HUDEP-2 (cell line): ENCODE measurements around the gene EDN1.
"Not testable (repeated sequence)": the region's sequence is repeated elsewhere in the genome, so short reads cannot be mapped to it uniquely, and the experiment has no call there.

ENCODE experiments used
- DNase-seq, 76 experiments: peaks; one replicate each; lab custom pipeline; 2025; ENCODE audit not compliant: unreplicated experiment in 76 of 76; lab: John Stamatoyannopoulos, UW

EDN1 gene

DNA sequence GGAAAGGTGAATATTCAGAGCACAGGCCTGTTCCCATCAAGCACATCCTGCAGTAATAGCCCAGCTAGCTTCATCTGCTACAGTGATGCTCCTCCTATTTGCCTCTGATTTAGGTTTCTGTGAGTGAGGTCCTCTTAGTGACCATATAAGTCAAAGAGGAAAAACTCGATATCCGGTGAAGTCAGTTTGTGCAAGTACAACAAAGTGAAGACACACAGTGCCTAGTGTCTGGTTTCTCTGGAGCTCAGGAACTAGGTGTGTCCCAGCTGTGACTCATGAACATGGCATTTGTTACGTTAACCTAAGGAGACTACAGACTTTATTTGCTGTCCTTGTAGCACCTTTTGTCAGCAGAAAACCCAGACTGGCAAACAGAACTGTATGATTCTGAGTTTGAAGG, 33.9 kb downstream of the EDN1 start:
- no peak for DNase-seq

DNA sequence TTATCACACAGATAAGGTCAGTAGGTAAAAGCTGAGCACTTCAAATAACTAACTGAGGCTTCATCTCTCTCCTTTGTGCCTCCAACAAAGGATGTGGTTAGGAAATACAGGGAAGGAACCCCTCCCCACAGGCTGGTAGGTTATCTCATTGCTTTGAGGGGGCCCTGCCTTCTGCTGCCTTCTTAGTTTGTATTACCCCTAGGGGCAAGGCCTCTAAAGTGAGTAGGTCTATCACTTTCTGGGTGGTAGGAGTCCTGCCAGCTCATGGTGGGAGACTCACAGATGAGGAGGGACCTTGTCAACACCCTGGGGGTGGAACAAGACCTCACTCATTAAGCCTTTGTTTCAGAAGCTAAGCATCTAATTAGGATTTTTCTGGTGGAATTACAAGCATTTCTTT, 34.6 kb downstream of the EDN1 start:
- DNase-seq = no peak

DNA sequence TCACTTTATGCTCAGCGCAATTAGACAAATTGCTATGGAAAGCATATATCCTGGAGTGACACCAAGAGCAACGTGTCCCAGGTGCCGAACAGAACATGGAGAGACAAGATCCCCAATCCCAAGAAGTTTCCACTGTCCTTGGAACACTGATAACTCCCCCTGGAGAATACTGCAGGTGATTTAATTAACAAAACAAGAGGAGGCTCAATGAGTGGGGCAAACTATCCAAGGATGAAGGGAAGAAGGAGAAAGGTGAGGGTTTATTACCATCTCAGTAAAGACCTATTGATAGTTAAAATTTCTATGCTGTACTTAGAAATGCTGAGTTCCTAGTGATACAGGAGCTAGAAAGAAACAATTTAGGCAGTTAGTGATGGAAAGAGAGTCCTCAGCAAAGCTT, 35.7 kb downstream of the EDN1 start:
- DNase-seq = no peak

DNA sequence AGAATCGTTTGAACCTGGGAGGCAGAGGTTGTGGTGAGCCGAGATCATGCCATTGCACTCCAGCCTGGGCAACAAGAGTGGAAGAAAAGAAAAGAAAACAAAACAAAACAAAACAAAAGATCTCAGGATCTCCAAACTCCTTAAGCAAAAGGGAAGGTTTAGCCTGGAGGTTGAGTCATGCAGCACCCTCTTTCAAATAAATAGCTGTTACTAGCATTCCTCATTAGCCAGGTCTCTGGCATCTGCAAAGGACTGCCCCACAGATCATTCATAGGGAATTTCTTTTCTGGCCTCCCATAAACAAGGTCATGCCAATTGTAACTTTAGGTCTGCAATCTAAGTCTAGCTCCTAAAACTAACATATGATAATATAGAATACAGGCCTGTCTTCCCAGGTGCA, 37.2 kb downstream of the EDN1 start:
- no peak for DNase-seq

DNA sequence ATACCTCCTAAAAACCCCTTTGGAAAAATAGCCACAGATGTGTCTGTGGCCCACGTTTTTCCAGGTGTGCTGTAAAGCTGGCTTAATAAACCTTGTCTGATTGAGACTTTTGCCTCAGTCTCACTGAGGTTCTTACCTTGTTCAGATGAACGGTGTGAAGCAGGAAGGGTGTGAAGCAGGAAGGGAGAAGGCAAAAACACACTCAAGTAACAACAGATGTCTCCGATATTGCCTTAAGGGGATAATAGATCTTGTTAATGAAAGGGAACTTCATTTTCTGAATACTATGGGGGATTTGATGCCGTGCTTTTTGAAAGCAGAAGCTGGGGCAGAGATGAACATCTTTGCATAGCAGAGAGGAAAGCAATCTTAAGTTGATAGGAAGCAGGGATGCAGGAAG, 37.8 kb downstream of the EDN1 start:
- DNase-seq = no peak

DNA sequence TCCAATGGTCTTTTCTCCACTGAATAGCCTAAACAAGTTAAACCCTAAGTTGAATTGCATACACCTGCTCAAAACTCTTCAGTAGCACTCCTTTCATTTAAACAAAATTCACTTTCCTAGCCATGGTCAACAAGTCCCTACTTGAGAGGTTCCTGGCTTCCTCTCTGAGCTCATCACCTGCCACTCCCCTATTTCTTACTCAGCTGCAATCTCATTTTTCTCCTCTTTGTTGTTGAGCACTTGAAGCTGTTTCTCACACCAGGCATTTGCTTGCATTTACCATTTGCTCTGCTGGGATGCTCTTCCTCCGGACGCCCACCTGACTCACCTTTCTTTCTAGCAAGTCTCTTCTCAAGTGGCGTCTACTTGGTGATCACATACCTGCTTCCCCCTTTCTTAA, 38.5 kb downstream of the EDN1 start:
- no peak for DNase-seq

DNA sequence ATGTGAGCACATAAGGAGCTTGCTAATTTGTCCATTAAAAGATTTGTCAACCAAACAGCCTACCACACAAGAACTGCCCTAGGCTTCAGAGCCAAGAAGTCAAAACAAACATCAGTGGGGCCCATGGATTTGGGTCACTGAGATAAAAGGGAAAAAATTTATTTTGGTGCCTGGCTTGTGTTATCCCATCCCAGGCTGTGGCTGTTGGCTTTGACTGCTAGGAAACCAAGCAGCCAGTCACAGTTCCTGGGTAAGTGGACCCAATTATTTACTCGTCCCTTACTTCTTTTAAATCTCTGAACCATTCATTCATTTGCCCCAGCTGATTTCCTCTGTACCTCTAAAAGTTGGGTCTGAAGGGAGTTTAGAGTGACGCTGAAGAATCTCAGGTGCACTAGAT, 41.3 kb downstream of the EDN1 start:
- DNase-seq = no peak

DNA sequence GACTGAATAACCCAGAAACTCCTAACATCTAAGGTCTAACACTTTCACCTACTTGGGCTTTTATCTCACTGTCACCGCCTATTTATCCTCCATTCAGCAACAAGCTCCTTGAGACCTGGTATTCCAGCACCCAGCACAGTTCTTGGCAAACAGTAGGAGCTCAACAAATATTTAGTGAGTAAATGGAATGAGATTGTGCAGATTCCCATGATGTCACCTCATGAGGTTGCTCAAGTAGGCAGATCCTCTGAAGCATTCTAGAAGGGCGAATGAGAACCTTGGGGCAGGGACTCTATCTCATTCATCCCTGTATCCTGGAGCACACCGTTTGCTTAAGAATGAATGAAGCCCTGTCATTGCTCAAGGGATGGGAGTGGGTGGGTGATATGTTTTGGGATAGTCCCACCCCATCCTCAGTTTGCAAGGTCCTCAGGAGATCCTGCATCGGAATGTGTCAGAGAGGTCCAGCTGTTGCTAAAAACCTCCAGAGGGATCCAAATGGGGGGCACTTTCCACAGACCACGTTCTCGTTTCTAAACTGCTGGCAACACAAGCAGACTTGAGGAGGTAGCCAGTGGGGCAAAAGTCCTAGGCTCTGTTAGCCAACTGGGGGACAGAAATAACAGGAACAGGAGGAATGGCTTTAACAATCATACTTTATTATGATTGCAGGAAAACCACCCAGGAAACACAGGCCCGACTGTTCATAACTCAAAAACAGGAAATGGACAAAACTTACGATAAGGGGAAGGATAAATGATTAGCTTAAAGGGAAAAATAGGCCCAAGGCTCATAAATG, 42.0 kb downstream of the EDN1 start:
- DNase-seq = no peak

DNA sequence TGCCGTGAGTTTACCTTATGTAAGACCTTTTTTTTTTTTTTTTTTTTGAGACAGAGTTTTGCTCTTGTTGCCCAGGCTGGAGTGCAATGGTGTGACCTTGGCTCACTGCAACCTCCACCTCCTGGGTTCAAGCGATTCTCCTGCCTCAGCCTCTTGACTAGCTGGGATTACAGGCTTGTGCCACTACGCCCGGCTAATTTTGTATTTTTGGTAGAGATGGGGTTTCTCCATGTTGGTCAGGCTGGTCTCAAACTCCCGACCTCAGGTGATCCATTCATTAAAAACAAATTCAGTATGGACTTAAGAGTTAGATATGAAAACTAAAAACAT, 42.6 kb downstream of the EDN1 start:
- DNase-seq = not testable (repeated sequence)

DNA sequence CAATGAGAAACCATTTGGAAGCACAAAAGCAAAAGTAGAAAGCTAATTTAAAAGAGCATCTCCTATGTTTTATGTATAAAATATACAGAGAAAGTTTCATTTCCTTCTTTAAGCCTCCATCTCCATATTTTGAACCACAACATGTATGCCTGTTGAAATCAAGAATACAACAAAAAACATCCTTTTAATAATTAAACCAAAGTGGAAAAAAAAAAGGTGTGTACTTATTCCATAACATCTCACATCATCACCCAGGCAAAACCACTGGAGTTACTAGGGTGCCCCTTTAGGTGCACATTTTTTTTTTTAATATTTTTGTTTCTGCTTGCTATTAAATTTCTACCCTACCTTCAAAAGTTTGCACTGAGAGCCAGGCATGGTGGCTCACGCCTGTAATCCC, 43.0 kb downstream of the EDN1 start:
- no peak for DNase-seq

DNA sequence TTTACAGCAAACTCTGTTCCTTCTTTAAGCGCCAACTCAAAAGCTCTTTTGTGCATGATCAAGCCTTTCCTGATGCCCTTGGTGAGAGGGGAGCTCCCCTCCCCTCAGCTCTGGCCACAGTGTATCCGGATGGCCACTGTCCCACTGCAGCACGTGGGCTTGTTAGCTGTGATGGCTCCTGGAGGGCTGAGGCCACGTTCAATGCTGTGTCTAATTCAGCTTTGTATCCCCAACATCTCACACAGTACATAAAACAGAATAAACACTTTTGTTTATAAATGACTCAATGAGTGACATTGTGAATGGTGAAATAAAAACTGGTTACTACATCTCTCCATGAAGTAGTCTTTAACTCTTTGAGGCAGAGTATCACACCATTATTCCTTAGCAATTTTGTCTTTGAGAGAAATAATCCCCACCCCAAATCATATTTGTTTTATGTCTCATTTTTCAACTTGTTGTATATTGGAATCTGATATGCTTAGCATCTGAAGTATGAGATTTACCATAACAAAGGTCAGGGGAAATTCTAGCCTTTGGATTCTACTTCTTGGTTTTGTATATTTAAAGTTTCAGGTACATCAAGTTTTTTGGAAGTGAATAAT, 44.5 kb downstream of the EDN1 start:
- DNase-seq = no peak

DNA sequence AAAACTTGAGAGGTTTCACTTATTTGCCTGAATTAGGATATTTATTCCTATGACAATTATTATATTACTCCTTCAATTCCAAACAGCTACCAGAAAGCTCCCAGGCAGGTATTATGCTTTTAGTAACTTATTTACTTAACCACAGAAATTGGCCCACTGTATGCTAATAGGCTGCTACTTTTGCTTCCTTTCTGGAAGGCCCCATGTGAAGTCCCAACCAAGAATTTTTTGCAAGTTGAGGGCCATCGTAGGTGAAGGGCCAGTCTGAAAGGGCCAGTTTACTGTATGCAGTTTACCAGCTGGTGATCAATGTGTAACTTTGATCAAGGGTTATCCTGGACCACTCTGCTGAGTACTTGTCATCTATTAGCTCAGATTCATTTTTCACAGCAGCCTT, 45.0 kb downstream of the EDN1 start:
- no peak for DNase-seq

DNA sequence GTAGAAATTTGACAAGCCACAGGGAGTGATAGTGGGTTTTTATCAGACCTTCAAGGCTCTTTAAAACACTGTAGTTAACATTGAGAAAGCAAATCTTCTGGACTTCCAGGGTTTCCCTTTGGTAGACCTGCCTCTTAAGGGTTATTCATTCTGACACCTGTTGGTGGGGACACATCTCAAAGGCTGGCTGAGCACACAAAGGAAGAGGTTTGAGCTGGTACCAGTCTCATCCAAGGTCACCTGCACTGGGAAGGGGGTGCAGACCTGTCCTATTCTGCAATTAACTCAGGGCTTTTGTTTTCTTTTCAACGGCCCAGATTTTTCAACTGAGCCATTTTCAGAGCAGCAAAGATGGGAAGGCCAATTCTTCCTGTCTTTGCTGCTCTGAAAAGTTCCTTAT, 45.6 kb downstream of the EDN1 start:
- DNase-seq = no peak

DNA sequence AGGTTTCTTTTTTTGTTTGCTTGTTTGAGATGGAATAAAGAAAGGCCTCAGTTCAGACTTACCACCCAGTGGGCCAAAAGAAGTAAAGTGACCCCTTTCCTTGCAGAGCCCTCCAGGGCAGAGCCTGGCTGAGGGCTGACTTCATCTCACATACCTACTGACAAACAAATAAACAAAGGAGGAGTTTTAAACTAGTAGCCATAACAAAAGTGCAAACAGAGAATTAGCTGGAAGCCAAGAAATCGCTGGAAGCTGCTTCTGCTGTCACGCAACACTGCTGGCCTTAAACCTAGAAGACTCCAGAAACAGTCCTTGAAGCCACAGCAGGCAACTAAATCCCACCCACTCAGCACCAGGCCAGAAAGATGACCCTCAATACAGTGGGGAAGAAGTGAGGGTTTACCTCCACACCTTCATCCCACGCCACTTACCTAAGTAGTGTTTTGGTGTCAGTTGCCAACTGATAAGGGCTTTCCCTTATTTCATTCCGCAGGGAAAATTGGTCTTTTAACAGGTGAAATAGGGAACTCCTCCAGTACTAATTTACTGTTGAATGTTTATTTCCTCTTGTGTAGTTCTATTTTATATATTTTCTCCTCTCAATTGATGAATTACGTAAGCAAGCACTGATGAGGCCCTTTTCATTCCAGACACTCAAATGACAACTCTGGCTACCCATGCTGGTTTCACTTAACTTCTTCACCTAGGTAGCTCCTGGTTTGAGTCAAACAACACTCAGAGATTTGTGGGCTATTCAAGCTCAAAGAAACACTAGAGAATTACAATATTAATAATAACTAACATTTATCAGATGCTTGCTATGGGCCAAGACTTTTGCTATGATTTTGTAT, 46.2 kb downstream of the EDN1 start:
- DNase-seq = no peak

DNA sequence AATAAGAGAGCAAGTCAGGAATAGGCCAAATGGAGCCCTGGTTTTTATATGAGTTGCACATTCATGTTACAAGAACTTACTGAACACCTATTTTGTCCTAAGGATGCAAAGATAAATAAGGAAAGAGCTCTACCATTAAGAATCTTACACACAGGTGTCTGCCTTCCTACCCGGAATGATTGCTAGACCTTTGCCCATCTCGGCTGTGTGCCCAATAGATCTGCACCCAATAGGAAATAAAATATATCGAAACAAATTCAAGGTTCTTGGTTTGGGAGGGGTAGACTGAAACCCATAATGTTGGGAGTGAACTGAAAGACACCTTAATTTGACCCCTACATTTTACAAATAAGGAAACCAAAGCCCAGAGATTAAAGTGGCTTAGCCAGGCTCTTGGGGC, 48.9 kb downstream of the EDN1 start:
- no peak for DNase-seq

DNA sequence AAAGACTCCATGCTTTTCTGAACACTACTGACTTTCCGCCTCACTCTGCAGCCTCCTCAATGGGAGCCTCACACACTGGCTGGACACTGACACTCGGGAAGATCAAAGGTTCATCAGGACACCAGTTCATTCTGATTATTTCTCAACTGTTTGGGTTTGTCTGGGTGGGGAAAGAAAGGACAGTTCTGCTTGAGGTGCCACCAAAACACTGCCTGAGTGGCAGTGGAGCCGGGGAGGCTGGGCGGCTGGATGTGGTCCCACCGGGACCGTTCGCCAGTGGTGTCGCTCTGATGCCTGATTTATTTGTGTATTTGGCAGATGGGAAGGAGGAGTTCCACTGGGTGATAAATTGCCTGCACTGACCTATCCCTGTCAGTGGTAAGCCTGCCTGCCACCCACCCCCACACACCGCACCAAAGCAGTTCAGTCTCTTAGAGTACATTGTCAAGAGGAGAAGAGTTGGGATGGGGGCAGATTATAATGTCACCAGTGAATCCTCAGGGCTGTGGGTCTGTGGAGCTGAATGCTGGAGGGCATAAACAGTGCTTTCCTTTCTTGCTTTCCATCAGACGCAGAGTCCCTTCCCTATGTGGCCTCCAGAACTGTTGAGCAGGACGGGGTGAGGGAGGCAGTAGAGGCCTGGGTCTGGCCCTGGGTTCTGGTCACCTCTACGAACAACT, 49.8 kb downstream of the EDN1 start:
- DNase-seq = no peak

DNA sequence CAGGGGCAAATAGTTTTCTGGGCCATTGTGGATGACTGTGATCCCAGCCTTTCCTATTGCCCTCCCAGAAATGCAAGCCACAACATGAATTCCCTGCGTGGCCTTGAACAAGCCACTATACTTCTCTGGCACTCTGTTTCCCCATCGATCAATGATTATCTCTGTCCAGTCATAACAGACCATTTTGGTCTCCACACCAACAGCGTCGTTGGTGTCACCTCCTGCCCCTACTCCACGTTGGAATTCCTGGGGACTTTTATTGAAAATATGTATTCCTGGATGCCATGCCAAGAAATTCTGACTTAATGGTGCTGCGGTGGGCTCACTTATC, 50.3 kb downstream of the EDN1 start:
- no peak for DNase-seq

DNA sequence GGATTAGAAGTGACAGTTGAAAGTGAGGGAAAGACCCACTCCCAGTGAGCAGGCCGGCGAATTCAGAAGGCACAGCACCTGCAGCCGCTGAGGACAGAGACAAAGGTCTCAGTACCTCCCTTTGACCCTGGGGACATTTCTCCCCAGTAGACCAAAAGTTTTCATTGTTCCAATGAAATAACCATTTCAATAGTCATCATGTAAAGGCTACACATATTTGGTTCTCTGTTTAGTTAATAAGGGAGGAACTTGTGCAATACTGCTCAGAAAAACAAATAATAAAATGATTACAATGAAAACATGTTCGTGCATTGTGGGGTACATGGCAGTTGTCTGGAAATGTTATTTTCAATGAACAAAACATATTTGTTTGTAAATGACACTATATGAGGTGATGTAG, 52.5 kb downstream of the EDN1 start:
- no peak for DNase-seq

DNA sequence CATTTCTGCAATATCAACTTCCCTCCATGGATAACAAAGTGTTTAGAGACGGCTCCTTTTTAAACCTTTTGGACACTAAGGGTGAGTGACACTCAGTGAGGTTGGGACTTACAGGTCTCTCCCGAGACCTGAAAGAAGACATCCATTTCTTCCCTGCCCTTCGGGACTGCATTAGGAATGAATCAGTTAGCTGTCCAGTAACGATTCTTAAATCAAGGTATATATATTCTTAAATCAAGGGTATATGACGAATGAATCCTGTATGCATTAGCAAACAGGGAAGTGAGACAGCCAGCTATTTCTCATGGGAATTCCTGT, 52.9 kb downstream of the EDN1 start:
- DNase-seq = no peak

DNA sequence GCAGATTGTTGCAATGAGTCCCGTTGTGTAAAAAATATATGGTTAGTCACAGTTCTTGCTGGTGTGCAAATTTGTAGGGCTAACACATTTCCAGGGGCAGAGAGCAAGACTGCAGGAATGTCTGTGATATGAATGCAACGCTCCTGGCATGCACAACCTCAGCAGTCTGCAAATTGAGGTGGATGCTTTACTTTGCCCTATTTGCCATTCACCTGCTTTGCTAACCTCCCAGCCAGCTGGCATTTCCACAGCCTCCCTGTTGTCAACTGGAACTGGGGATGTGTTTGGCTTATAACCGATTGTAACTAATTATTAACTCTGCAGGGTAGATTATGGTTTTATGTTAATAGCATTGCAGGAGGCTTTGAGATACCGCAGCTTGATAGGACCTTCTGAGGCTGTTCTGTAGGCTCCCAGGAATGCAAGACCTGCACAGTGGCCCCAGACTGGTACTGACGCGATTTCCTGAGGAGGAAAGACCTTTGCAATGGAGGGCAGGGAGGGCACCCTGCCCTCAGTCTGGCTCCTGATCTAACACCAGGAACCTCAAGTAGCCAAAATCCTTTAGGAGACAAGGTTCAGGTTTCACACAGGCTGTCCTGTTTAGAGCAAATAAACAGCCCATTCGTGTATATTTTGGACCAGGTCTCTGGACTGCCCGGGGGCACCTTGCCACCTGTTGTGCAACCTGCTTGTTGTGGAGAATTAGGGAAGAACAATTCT, 53.4 kb downstream of the EDN1 start:
- no peak for DNase-seq

DNA sequence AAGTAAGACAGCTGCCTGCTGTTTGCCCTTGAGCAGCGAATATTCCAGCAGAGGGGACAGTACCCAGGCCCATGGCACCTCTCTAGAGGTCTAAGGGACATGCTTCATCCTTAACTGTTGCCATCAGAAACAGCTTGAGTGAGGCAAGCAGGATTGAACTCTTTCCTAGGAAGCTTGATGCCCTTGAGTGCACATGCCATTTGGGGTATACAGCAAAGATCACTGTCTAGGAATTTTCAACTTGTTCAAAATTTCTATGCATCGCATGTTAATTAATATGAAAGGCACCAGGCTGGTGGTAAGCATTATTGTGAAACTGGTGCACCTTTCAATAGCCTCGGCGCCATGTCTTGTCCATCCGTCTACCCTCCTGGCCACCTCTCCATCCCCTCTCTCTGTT, 54.1 kb downstream of the EDN1 start:
- no peak for DNase-seq
